Kasumi-1 (cell line): Measurements from ENCODE around the gene CA5A.

Experiments used
- DNase-seq, 2 experiments: peaks; one replicate each; lab custom pipeline; 2025; lab: John Stamatoyannopoulos, UW

The CA5A gene

GRCh38 chr16:87848676-87849345, 87.5 kb downstream of the CA5A start:
- DNase-seq = no peak

- DNase-seq = no peak
Observed at GRCh38 chr16:87847785-87848675, 88.3 kb downstream of the CA5A start.

- no peak for DNase-seq
Observed at GRCh38 chr16:87847467-87847784, 88.9 kb downstream of the CA5A start.

DNA sequence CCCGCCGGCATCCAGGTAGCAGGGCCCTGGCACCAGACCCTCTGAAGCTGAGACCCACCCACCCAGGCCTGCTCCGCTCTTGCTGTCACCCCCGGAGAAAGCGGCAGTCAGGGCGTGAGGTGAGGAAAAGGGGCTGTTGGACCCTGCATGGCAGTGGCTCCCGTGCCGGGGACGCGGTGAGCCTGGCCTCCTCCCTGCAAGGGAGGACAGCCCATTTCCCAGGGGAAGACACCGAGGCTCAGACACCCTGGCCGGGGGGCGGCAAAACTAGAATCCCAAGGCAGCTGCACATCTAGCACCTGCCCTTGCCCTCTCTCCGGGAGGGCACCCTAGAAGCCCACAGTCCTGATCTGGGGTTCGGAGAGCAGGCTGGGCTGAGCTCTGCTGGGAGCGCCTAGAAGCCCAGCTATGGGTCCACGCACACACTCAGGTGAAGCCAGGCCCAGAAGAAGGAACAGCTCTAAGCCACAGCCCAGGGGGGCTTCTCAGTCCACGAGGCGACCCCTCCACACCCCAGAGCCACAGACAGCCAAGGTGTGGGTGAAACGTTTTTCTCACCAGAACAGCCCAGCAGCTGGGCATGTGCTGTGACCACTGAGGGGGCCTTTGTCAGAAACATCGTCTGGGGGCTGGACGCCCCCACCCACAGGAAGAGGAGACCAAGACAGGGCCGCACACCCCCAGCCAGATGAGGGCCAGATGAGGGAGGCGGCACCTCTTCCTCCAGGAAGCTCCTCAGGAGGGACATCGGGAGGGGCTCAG, 89.4 kb downstream of the CA5A start:
- DNase-seq = no peak

DNA sequence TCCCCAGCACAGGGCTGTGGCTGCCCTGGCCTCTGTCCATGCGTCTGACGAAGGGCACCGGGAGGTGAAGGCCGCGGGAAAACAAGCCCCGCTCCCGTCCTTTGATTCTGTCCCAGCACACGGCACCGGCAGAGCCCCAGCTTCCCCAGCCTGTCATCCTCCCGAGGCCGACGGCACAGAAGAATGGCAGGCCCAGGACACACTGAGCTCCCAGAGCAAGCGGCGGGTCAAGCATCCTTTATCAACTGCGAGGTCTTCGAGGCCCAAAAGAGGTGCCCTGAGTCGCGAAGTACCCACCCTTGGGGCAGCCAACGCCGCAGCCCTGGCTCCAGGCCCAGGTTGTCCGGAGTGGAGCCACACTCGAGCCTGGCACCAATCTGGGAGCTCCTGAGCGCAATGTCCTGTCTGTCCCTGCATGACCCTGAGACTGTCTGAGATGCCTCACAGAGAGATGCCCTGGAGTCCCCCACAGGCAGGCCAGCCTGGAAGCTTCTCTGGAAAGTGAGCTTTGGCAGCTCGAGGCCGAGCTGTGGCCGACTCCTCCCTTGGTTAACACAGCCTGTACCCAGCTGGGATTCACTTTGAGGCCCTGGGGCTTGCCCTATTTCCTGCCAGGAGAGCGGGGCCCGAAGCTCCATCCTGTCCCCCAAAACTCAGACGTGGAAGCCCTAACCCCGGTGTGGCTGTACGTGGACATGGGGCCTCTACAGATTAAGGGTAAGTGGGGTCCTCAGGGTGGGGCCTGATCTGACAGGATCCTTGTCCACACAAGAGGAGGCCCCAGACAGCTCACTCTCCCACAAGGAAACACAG, 90.3 kb downstream of the CA5A start:
- no peak for DNase-seq

GRCh38 chr16:87845213-87845612, 91.1 kb downstream of the CA5A start:
- DNase-seq = no peak

DNA sequence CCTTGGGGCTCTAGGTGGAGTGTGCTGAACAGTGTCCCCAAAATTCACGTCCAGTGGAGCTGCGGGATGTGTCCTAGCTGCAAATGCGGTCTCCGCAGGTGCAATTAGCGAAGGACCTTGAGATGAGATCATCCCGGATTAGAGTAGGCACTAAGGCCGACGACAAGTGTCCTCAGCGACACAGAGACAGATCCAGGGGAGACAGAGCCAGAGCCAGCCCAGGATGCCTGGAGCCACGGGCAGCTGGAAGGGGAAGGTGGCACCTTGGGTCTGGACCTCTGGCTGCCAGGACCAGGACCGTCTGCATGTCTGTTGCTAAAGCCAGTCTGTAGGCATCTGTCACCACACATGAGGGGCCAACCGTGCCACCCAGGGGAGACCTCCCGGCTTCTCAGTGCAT, 91.5 kb downstream of the CA5A start:
- DNase-seq = no peak

- DNase-seq = no peak
Observed at GRCh38 chr16:87844120-87844733, 92.1 kb downstream of the CA5A start.

DNA sequence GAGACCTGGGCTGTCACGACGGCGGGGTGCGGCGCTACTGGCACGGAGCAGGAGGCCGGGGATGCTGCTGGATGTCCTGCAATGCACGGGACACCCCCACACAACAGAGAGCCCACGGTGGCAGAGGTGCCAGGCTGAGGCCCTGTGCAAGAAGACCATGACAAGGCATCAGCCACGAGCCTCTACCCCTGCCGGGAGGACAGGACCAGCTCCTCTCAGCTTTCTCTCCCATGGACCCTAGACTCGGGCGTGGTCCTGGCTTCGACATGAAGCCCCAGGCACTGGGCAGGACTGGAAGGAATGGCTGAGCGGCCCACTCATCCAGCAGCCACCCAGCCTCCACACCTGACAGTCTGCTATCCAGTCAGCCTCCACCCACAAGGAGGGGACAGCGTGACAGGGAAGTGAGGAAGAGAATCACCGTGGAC, 92.6 kb downstream of the CA5A start:
- no peak for DNase-seq

DNA sequence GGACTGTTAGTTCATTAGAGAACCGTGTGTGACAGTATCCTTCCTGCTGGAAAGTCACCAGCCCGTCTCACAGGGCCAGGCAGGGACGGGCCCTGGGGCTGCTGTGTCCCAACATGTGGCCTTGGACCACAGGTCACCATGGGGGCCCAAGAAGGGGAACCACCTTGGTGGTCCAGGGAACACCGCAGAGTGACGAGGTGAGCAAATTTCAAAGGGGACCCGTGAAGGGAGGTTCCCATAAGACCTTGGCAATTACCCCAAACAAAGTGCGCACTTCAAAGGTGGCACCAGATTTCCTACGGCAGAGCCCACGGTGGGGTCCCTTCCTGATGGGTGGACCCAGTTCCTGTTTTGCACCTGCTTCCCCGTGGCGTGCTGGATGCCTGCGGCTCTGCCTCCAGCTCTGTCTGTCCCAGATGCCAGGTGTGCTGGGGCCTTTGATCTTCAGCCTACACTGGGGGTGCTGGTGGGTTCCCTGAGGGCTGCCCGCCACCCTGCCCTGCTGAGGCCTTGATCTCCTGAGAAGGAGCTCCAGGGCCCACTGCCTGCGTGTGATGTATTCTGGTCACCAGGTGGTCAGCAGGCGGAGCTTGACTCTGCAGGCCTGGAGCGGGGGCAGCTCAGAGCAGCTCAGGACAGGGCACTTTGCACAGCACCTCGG, 94.0 kb downstream of the CA5A start:
- DNase-seq = no peak

- no peak for DNase-seq
Observed at GRCh38 chr16:87841340-87842208, 94.8 kb downstream of the CA5A start.

DNA sequence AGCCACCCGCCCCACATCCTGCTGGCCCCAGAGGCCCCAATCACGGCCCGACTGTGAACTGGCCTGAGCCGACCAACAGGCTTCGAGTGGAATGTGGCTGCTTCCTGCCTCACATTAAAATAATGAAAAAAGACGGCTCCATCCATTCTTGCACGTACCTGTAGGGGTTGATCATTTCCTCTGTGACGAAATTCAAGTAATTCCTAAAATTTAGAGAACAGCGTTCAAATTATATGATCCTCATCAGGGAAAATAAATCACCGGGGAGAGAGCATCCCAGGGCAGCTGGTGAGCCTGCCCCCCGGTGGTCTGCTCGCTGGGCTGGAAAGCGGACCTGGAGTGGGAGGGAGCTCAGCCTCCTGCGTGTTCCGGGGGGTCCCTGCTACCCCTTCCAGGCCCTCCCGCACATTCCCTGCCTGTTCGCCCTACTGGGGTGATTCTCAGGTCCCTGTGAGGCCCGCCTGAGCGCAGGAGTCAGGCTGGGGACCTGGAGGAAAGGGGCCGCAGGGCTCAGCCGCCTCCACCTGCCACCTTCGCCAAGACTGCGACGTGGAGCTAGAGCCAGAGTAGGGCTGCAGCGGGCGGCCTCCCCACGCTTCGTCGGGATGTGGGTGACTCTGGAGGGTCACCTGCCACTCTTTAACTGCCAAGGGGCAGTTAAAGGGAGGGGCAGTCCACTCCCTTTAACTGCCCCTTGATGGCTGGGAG, 95.9 kb downstream of the CA5A start:
- no peak for DNase-seq

DNA sequence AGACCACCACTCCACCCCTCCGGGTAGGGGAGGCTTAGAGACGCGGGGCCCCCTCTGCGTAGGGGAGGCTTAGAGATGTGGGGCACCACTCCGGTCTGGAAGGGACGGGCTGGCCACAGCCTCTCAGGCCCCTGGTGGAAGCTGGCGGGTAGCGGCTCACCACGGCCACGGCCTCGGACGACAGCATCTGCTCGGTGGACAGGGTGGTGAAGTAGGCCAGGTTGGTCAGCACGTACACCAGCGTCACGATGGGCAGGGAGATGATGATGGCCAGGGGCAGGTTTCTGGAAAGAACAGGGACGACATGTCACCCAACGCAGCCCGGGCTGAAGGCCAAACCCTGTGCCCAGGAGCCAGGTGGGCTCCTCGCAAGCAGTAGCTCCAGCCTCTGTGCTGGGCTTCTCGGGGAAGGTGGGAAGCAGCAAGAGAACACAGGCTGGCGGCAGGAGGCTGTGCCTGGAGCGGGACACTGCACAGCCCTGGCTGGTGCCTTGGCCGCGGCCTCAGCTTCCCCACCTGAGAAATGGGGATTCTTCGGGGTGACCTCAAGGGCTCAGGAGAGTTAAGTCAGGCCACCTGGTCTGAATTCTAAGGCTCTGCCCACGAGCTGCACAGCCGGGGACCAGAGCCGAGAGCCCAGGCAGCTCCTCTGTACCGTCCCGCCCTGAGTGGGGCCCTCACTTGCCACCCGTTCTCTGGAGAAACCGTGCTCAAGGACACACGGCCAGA, 96.6 kb downstream of the CA5A start:
- DNase-seq = no peak

GRCh38 chr16:87838643-87839541, 97.4 kb downstream of the CA5A start:
- no peak for DNase-seq
